ENCODE measurements around the gene TYW3. TPM values are rescaled to one million over a fixed set of nuclear protein-coding genes. Genes with fewer than 3 reads are reported as not detected.

Gene TYW3
- total and polyA plus RNA-seq, 2 of the 8 experiments (the other 6 are each of a cell fraction or from before 2014, with no cell fraction given) = 6.9 to 31.4 TPM

- no peak for DNase-seq (ENCODE audit: low read depth in 1 of 2, low spot score in 2 of 2)
- H3K56ac ChIP-seq (replicated peaks; ENCODE audit: insufficient read length, low read depth, low read length) = no peak overlapping the region
- no peaks in the 10 kb centered on the region for H3K36me3 ChIP-seq (ENCODE audit: control insufficient read depth in 2 of 4, insufficient read depth in 4 of 4, low read length in 3 of 4)
- no peaks in the 10 kb centered on the region for H3K27me3 ChIP-seq (replicated peaks in 1 of 4; ENCODE audit: control insufficient read depth in 3 of 4, extremely low read depth in 1 of 4, insufficient read depth in 3 of 4, low read length in 3 of 4)
- no peak overlapping the region for H2BK120ac ChIP-seq (replicated peaks; ENCODE audit: low read depth, low read length)
- no peak overlapping the region for H2BK20ac ChIP-seq (ENCODE audit: low read length)
- H2AK5ac ChIP-seq (ENCODE audit: low read depth, low read length) = no peak overlapping the region
- no peak overlapping the region for H2BK15ac ChIP-seq (ENCODE audit: low read length)
- no peak overlapping the region for H2BK5ac ChIP-seq (ENCODE audit: low read depth, low read length)
- no peaks in the 10 kb centered on the region for H3K23me2 ChIP-seq (ENCODE audit: low read depth, low read length)
- H3K9me3 ChIP-seq (ENCODE audit: insufficient read depth in 2 of 2, low read depth in 1 of 2, low read length in 1 of 2) = no peaks in the 10 kb centered on the region
- WGBS, 2 experiments (ENCODE audit: extremely low coverage in 1 of 2, insufficient coverage in 1 of 2, insufficient read length in 1 of 2, insufficient replicate concordance in 2 of 2, low coverage in 1 of 2, low lambda C conversion rate in 2 of 2, missing lambda C conversion rate in 1 of 2) = 98% methylated on average over 2 of the region's 2 CpGs; no CpG with 5 or more reads in 1 of the 2 experiments
- CTCF ChIA-PET (ENCODE audit: partially characterized antibody) = interaction anchor here (0.8 to 1.7 kb wide), 3 partner anchors 314 to 459 kb away, joined by 3 to 6 read pairs (median 6); no protein-coding TSS in a partner anchor
- H3K79me1 ChIP-seq (ENCODE audit: low read depth, low read length) = no peaks in the 10 kb centered on the region
- no peak overlapping the region for H4K5ac ChIP-seq (ENCODE audit: insufficient read length, low read depth, low read length)
- no peak overlapping the region for H3K9ac ChIP-seq (replicated peaks in 1 of 4; ENCODE audit: extremely low read depth in 1 of 4, low read depth in 3 of 4, low read length in 3 of 4)
- no peak overlapping the region for H3K23ac ChIP-seq (ENCODE audit: insufficient read length)
- H3K4ac ChIP-seq (replicated peaks; ENCODE audit: insufficient read length, low read depth, low read length) = no peak overlapping the region
- no peak overlapping the region for H3K27ac ChIP-seq (ENCODE audit: low read depth, low read length)
- H4K20me1 ChIP-seq (replicated peaks in 1 of 2; ENCODE audit: control insufficient read depth in 1 of 2, insufficient read depth in 2 of 2, low read length in 2 of 2) = no peaks in the 10 kb centered on the region
- H3K79me2 ChIP-seq (ENCODE audit: control insufficient read depth in 1 of 2, insufficient read depth in 2 of 2, low read length in 2 of 2) = no peaks in the 10 kb centered on the region
- no peak overlapping the region for H4K8ac ChIP-seq (ENCODE audit: extremely low read depth, insufficient read depth, low read length)
- H3K4me1 ChIP-seq (replicated peaks in 1 of 4; ENCODE audit: control insufficient read depth in 3 of 4, insufficient read depth in 4 of 4, low read length in 3 of 4) = no peaks in the 10 kb centered on the region
- no peak overlapping the region for H2BK12ac ChIP-seq (ENCODE audit: low read depth, low read length)
- POLR2A ChIA-PET (ENCODE audit: partially characterized antibody) = no interaction called here
- H3K4me3 ChIP-seq (ENCODE audit: extremely low read depth in 1 of 4, insufficient read depth in 2 of 4, low read depth in 3 of 4, low read length in 4 of 4) = no peak overlapping the region
- no peak overlapping the region for H3K18ac ChIP-seq (ENCODE audit: extremely low read depth, low read length)
- no peak overlapping the region for H3K14ac ChIP-seq (ENCODE audit: insufficient read length)
- H4K91ac ChIP-seq (replicated peaks; ENCODE audit: insufficient read length, low read length) = no peak overlapping the region
- no peak for FAIRE-seq
- H2AFZ ChIP-seq (ENCODE audit: low read length) = no peak overlapping the region
- no peak overlapping the region for H3K4me2 ChIP-seq (ENCODE audit: insufficient read depth in 1 of 2, low read depth in 2 of 2, low read length in 2 of 2)
- TF ChIP-seq SAP30 (IDR thresholded peaks at IDR 0.05; ENCODE audit: insufficient read depth, insufficient replicate concordance, low read length) (no peak), CTBP2 (IDR thresholded peaks at IDR 0.05; ENCODE audit: borderline replicate concordance, insufficient read depth, insufficient read length, low read length) (no peak)
These were observed 40.6 kb downstream of the TYW3 start for GRCh38 chr1:74773582-74773981.
